Neural progenitor cell (in vitro differentiated cells): Measurements from ENCODE around the gene TIMP3.

Experiments used
- CTCF ChIP-seq: fragments of 200-600 bp; sonication (generic); IDR thresholded peaks from 2 replicates; pipeline ENCODE4 v1.5.1; 2017; ENCODE audit warnings: antibody characterized with exemption, mild to moderate bottlenecking
- EZH2 ChIP-seq: fragments of 200-600 bp; sonication (generic); IDR thresholded peaks from 2 replicates; pipeline ENCODE4 v1.6.1; 2017; ENCODE audit warnings: antibody characterized with exemption, mild to moderate bottlenecking, moderate library complexity
- EZH2phosphoT487 ChIP-seq: fragments of 200-600 bp; sonication (generic); IDR thresholded peaks from 2 replicates; pipeline ENCODE4 v1.6.1; 2017; ENCODE audit warnings: antibody characterized with exemption

DNA sequence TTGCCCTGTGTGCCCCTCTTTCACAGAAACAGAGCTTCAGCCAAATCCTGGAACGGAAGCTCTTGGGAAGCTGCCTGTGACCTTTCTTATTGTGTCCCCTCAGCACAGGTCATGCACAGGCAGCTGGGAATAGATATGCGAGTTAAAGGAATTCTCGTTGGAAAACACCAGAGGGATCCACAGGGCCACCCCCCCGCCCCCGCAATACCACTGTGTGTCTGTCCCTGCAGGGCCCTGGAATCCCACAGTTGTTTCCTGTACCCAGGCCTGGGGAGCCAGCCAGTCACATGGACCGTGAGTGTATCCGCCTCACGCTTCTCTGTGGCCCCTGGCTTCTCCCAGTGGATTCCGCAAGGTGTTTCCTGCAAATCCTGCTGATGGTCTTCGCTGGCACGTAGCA lies 29.0 kb downstream of the TIMP3 start:
- TF ChIP-seq CTCF, result no peak
- no peak for TF ChIP-seq EZH2phosphoT487
- TF ChIP-seq EZH2, result no peak
